Measurements from ENCODE around the gene MOGAT2. TPM values are rescaled to one million over a fixed set of nuclear protein-coding genes. Genes with fewer than 3 reads are reported as not detected.
A peak's percentile ranks its signal among the peaks of the same experiment; 100 is the strongest.

MOGAT2 gene
- total RNA-seq, 1 donor from 2014 or later: not detected

- DNase-seq (ENCODE audit: low read depth): no peak
- Histone ChIP-seq H4K20me1 (ENCODE audit: insufficient read depth, low read length) (no peaks in the 10 kb centered on the region), H3K4me1 (ENCODE audit: insufficient read depth, low read length) (peaks cover 10% of the 10 kb centered on the region), H3K9ac (ENCODE audit: low read length) (no peak overlapping the region), H3K27ac (ENCODE audit: low read depth, low read length) (no peak overlapping the region), H3K9me3 (ENCODE audit: insufficient read depth, low read depth, low read length) (no peaks in the 10 kb centered on the region), H3K27me3 (ENCODE audit: insufficient read depth, low read length) (peaks cover 31% of the 10 kb centered on the region), H3K36me3 (ENCODE audit: insufficient read depth, low read length) (no peaks in the 10 kb centered on the region), H3K4me3 (ENCODE audit: insufficient read depth, low read depth, low read length) (no peak overlapping the region), H2AFZ (ENCODE audit: low read depth, low read length) (no peak overlapping the region), H3K4me2 (ENCODE audit: low read length) (no peak overlapping the region), H3K79me2 (ENCODE audit: insufficient read depth, low read length) (no peaks in the 10 kb centered on the region)
- FAIRE-seq: no peak
- Mint-ChIP-seq H3K36me3 (ENCODE audit: low read depth, unreplicated experiment) (peaks cover 1% of the 10 kb centered on the region), H3K27ac (ENCODE audit: unreplicated experiment) (no peak overlapping the region), H3K27me3 (ENCODE audit: low read depth, unreplicated experiment) (peaks cover 69% of the 10 kb centered on the region), H3K4me3 (ENCODE audit: unreplicated experiment) (no peak overlapping the region), H3K4me1 (ENCODE audit: low read depth, unreplicated experiment) (peaks cover 4% of the 10 kb centered on the region), H3K9me3 (ENCODE audit: unreplicated experiment) (peaks cover 7% of the 10 kb centered on the region)
- no peak for TF ChIP-seq EZH2 (IDR thresholded peaks at IDR 0.05; ENCODE audit: insufficient read depth, low read length)
- TF ChIP-seq CTCF (IDR thresholded peaks at IDR 0.05; ENCODE audit: insufficient read depth, low read depth, low read length): no peak
Measured at GRCh38 chr11:75767228-75767572, 49.6 kb downstream of the MOGAT2 start.

GRCh38 chr11:75767793-75768111 lies 50.1 kb downstream of the MOGAT2 start:
- peaks cover 1% of the 10 kb centered on the region for H3K36me3 Mint-ChIP-seq (ENCODE audit: low read depth, unreplicated experiment)
- H3K4me3 Mint-ChIP-seq (ENCODE audit: unreplicated experiment): no peak overlapping the region
- no peaks in the 10 kb centered on the region for H3K36me3 ChIP-seq (ENCODE audit: insufficient read depth, low read length)
- TF ChIP-seq EZH2 (IDR thresholded peaks at IDR 0.05; ENCODE audit: insufficient read depth, low read length) (no peak), CTCF (IDR thresholded peaks at IDR 0.05; ENCODE audit: insufficient read depth, low read depth, low read length) (no peak)
- H3K4me1 Mint-ChIP-seq (ENCODE audit: low read depth, unreplicated experiment): peaks cover 4% of the 10 kb centered on the region
- no peak for DNase-seq (ENCODE audit: low read depth)
- H3K4me1 ChIP-seq (ENCODE audit: insufficient read depth, low read length): peaks cover 10% of the 10 kb centered on the region
- H3K79me2 ChIP-seq (ENCODE audit: insufficient read depth, low read length): no peaks in the 10 kb centered on the region
- peak overlapping the region; percentile 51 for H3K4me3 ChIP-seq (ENCODE audit: insufficient read depth, low read depth, low read length)
- H3K27me3 ChIP-seq (ENCODE audit: insufficient read depth, low read length): peaks cover 31% of the 10 kb centered on the region
- no peak overlapping the region for H3K9ac ChIP-seq (ENCODE audit: low read length)
- peaks cover 73% of the 10 kb centered on the region for H3K27me3 Mint-ChIP-seq (ENCODE audit: low read depth, unreplicated experiment)
- H3K27ac ChIP-seq (ENCODE audit: low read depth, low read length): no peak overlapping the region
- H3K4me2 ChIP-seq (ENCODE audit: low read length): peak overlapping the region; percentile 92
- H3K9me3 Mint-ChIP-seq (ENCODE audit: unreplicated experiment): peaks cover 7% of the 10 kb centered on the region
- no peak for FAIRE-seq
- no peaks in the 10 kb centered on the region for H3K9me3 ChIP-seq (ENCODE audit: insufficient read depth, low read depth, low read length)
- no peak overlapping the region for H3K27ac Mint-ChIP-seq (ENCODE audit: unreplicated experiment)
- no peaks in the 10 kb centered on the region for H4K20me1 ChIP-seq (ENCODE audit: insufficient read depth, low read length)
- no peak overlapping the region for H2AFZ ChIP-seq (ENCODE audit: low read depth, low read length)

- no peak for FAIRE-seq
- Mint-ChIP-seq H3K27ac (ENCODE audit: unreplicated experiment) (no peak within 1 kb of the TSS), H3K9me3 (ENCODE audit: unreplicated experiment) (peaks cover 7% of the 10 kb centered on the region), H3K4me3 (ENCODE audit: unreplicated experiment) (peak within 1 kb of the TSS; percentile 66), H3K27me3 (ENCODE audit: low read depth, unreplicated experiment) (peaks cover 73% of the 10 kb centered on the region), H3K4me1 (ENCODE audit: low read depth, unreplicated experiment) (no peaks in the 10 kb centered on the region), H3K36me3 (ENCODE audit: low read depth, unreplicated experiment) (peaks cover 1% of the 10 kb centered on the region)
- Histone ChIP-seq H3K36me3 (ENCODE audit: insufficient read depth, low read length) (no peaks in the 10 kb centered on the region), H4K20me1 (ENCODE audit: insufficient read depth, low read length) (no peaks in the 10 kb centered on the region), H3K79me2 (ENCODE audit: insufficient read depth, low read length) (no peaks in the 10 kb centered on the region), H3K4me1 (ENCODE audit: insufficient read depth, low read length) (peaks cover 10% of the 10 kb centered on the region), H3K9ac (ENCODE audit: low read length) (peak within 1 kb of the TSS; percentile 84), H3K4me3 (ENCODE audit: insufficient read depth, low read depth, low read length) (peak within 1 kb of the TSS; percentile 51), H2AFZ (ENCODE audit: low read depth, low read length) (peak within 1 kb of the TSS; percentile 86), H3K27ac (ENCODE audit: low read depth, low read length) (no peak within 1 kb of the TSS), H3K4me2 (ENCODE audit: low read length) (peak within 1 kb of the TSS; percentile 92), H3K9me3 (ENCODE audit: insufficient read depth, low read depth, low read length) (no peaks in the 10 kb centered on the region), H3K27me3 (ENCODE audit: insufficient read depth, low read length) (peaks cover 31% of the 10 kb centered on the region)
- peak; percentile 40 for DNase-seq (ENCODE audit: low read depth)
- TF ChIP-seq EZH2 (IDR thresholded peaks at IDR 0.05; ENCODE audit: insufficient read depth, low read length) (no peak), CTCF (IDR thresholded peaks at IDR 0.05; ENCODE audit: insufficient read depth, low read depth, low read length) (no peak)
Measured at GRCh38 chr11:75768112-75768908, 50.7 kb downstream of the MOGAT2 start, which contains the start of gene DGAT2. Gene DGAT2 (plus strand): TSS chr11:75768778. CDS start chr11:75768992, 214 bp downstream.

Measured in astrocyte (in vitro differentiated cells and primary cell).